MG63 (cell line): ENCODE data around the gene KIF24. TPM values are rescaled to one million over a fixed set of nuclear protein-coding genes. Genes with fewer than 3 reads are reported as not detected.
A peak's percentile ranks its signal among the peaks of the same experiment; 100 is the strongest.
"Not testable (repeated sequence)": the region's sequence is repeated elsewhere in the genome, so short reads cannot be mapped to it uniquely, and the experiment has no call there.

ENCODE experiments used
- DNase-seq: peaks from one replicate; pipeline ENCODE4 v3.0.0-alpha.2; 2020
- H3K27me3 ChIP-seq: fragments of 250-450 bp; sonication (Bioruptor Pico); 2 replicates; pipeline ENCODE4 v1.5.1; 2020; ENCODE audit warnings: mild to moderate bottlenecking, moderate library complexity
- H3K36me3 ChIP-seq: fragments of 250-450 bp; sonication (Bioruptor Pico); 2 replicates; pipeline ENCODE4 v1.5.1; 2020; ENCODE audit warnings: mild to moderate bottlenecking, moderate library complexity
- H3K4me3 ChIP-seq: fragments of 250-450 bp; sonication (Bioruptor Pico); 2 replicates; pipeline ENCODE4 v1.5.1; 2020; ENCODE audit warnings: mild to moderate bottlenecking, moderate library complexity
- H3K9me3 ChIP-seq: fragments of 250-450 bp; sonication (Bioruptor Pico); 2 replicates; pipeline ENCODE4 v1.5.1; 2020; ENCODE audit warnings: mild to moderate bottlenecking, moderate library complexity
- total RNA-seq: library from RNA; depleted of rRNA; stranded (reverse); fragments of >200 nt; shearing (Covaris generic); gene quantifications from 2 replicates; pipeline ENCODE4 v1.2.3, GENCODE V29; 2014; ENCODE audit warnings: low replicate concordance

Gene KIF24
- total RNA-seq, 1 experiment from 2014 or later = 1.7 TPM

DNA sequence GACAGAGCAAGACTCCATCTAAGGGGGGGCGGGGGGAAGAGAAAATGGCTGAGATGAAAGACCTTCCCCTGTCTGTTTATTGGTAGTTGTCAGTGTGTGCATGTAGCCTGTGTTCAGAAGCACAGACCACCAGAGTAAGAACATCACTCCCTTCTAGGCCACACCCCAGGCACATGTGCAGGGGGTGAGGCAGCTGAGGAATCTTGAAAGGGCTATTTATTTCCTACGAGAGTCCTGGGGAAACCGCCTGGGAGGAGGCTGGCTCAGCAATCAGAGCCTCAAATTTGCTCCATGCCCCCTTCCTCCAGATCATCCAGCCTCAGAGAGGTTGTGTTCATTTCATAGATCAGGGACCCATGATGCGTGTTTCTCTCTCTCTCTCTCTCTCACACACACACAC, 40.6 kb upstream of the KIF24 start:
- Histone ChIP-seq H3K27me3 (no peaks in the 10 kb centered on the region), H3K9me3 (no peaks in the 10 kb centered on the region), H3K4me3 (no peak overlapping the region), H3K36me3 (no peaks in the 10 kb centered on the region)
- DNase-seq = no peak

DNA sequence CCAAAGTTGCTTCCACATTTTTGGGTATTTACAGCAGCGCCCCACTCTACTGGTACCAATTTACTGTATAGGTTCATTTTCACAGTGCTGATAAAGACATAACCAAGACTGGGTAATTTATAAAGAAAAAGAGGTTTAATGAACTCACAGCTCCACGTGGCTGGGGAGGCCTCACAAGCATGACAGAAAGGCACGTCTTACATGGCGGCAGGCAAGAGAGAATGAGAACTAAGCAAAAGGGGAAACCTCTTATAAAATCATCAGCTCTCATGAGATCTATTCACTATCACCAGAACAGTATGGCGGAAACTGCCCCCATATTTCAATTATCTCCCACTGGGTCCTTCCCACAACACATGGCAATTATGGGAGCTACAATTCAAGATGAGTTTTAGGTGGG, 39.7 kb upstream of the KIF24 start:
- not testable (repeated sequence) for H3K9me3 ChIP-seq, H3K27me3 ChIP-seq, H3K36me3 ChIP-seq, H3K4me3 ChIP-seq, DNase-seq

DNA sequence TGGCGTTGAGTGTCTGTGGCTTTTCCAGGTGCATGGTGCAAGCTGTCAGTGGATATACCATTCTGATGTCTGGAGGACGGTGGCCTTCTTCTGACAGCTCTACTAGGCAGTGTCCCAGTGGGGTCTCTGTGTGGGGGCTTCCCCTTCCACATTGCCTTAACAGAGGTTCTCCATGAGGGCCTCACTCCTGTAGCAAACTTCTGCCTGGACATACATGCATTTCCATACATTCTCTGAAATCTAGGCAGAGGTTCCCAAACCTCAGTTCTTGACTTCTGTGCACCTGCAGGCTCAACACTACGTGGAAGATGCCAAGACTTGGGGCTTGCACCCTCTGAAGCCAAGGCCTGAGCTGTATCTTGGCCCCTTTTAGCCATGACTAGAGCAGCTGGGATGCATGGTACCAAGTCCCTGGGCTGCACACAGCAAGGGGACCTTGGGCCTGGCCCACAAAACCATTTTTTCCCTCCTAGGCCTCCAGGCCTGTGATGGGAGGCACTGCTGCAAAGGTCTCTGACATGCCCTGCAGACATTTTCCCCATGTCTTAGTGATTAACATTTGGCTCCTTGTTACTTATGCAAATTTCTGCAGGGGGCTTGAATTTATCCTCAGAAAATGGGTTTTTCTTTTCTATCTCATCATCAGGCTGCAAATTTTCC, 38.8 kb upstream of the KIF24 start:
- not testable (repeated sequence) for H3K27me3 ChIP-seq, DNase-seq, H3K9me3 ChIP-seq, H3K4me3 ChIP-seq, H3K36me3 ChIP-seq

DNA sequence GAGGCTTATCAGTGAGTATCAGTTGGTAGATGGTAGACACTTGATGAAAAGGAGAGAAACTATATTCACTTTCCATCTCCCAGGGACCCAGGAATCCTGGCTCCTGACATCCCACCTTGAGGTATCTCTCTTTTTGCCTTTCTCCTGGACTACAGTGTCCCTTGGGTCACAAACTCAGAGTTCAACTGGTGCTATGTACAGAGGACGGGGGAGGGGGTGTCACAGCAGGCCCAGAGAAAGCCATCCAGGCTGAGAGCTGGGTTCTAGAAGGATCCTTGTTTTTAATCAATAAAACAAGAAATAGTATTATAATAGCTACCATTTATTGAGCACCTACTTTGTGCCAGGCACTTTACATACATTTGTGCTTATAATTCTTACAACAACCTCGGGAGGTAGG, 37.3 kb upstream of the KIF24 start:
- no peaks in the 10 kb centered on the region for H3K36me3 ChIP-seq
- H3K9me3 ChIP-seq = no peaks in the 10 kb centered on the region
- H3K4me3 ChIP-seq = no peak overlapping the region
- no peak for DNase-seq
- H3K27me3 ChIP-seq = no peaks in the 10 kb centered on the region

DNA sequence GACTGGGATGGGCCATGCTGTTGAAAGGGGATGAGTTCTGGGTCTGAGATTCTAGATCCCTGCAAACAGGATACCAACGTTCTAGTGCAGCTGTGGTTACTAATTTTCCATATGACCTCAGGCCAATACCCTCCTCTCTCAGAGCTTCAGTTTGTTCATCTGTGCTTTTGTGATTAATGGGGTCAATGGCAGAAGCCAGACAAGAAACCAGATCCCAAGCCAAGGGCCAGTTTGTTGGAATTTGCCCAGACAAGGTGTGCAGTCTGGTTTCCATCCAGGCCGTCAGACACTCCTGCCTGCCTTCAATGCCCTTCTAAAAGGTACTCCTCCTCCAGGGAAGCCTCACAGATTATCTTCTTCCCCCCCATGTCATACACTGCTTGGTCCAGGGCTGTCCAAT, 36.2 kb upstream of the KIF24 start:
- Histone ChIP-seq H3K4me3 (no peak overlapping the region), H3K36me3 (no peaks in the 10 kb centered on the region), H3K9me3 (no peaks in the 10 kb centered on the region), H3K27me3 (no peaks in the 10 kb centered on the region)
- DNase-seq = no peak

DNA sequence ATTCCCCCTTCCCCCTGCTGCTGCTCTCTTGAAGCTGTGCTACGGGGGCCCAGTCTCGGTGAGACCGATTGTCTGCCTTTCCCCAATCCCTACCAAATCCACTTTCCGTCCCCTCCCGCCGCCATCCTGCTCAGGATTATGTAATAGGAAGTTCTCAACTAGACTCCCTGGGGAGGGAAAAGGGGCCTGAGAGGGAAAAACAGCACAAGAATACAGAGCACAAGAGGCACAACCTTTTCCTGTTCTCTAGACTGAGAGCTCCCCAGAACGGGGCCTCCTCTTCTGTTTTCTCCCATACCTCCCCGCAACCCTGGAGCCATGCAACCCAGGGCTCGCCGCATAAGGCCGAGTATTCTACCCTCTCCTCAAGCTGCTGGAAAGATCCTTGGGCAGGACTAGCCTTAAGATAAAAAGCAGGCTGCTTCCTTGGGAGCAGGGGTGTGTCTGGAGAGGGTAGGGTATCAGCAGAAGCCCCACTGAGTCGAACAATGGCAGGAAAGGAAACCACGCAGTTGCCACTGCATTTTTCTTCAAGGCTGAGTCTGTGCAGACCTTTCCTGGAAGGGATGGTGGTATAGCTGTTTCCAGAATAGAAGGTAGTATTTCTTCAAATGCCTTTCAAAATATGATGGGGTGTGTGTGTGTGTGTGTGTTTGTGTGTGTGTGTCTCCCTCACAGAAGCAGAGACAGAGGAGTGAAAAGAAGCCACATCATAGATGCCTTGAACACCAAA, 34.7 kb upstream of the KIF24 start:
- no peak for DNase-seq
- no peak overlapping the region for H3K4me3 ChIP-seq
- H3K9me3 ChIP-seq = no peaks in the 10 kb centered on the region
- no peaks in the 10 kb centered on the region for H3K36me3 ChIP-seq
- H3K27me3 ChIP-seq = no peaks in the 10 kb centered on the region

DNA sequence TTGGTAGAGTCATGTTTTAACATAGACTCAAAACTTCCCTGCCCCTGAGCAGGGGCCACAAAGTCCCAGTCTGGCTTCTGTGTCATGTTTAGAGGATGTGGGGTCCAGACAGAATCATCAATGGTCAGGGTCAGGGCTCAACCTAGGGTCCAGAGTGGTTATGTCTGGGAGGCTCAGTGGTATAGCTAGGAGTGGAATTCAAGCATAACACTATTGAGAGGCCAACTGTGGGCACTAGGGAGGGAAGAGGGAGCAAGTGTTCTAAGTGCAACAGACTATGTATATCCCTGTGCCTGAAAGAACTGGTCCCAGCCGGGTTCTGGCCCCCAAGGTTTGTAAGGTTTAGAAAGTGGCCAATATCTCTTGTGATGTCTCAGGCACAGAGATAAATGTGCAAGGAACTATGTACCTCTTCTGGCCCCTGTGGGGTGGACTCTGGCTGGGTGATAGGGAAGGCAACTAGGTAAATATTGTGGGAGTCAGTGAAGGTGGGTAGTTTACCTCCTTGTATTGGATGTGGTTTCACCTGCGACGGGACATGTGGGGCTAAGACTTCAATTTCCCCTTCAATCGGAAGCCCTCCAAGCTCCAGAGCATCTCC, 33.6 kb upstream of the KIF24 start:
- Histone ChIP-seq H3K4me3 (no peak overlapping the region), H3K9me3 (no peaks in the 10 kb centered on the region), H3K36me3 (no peaks in the 10 kb centered on the region), H3K27me3 (no peaks in the 10 kb centered on the region)
- no peak for DNase-seq

DNA sequence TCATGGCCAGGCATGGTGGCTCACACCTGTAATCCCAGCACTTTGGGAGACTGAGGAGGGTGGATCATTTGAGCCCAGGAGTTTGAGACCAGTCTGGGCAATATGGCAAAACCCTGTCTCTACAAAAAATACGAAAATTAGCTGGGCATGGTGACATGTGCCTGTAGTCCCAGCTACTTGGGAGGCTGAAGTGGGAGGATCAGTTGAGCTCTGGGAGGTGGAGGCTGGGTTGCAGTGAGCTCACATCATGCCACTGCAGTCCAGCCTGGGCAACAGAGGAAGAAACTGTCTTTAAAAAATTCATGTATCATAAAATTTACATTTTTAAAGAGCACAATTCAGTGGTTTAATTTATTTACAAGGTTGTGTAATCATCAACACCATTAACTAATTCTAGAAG, 23.9 kb upstream of the KIF24 start:
- not testable (repeated sequence) for DNase-seq, H3K27me3 ChIP-seq, H3K4me3 ChIP-seq, H3K36me3 ChIP-seq, H3K9me3 ChIP-seq

DNA sequence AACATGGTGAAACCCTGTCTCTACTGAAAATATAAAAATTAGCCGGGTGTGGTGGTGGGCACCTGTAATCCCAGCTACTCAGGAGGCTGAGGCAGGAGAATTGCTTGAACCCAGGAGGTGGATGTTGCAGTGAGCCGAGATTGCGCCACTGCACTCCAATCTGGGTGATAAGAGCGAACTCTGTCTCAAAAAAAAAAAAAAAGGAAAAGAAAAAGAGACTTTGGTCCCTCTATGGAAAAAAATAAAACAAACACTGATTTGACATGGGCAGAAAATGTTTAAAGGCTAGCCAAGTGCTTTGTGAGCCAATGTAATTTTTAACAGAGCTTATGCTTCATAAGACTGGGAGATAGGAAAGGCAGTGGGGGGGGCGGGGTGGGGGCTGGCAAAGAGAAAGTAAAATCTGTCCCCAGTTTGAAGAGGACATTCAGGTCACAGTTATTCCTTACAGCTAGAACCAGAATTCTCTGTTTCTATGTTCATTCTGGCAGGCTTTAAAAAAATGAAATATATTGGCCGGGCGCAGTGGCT, 23.1 kb upstream of the KIF24 start:
- H3K27me3 ChIP-seq = not testable (repeated sequence)

DNA sequence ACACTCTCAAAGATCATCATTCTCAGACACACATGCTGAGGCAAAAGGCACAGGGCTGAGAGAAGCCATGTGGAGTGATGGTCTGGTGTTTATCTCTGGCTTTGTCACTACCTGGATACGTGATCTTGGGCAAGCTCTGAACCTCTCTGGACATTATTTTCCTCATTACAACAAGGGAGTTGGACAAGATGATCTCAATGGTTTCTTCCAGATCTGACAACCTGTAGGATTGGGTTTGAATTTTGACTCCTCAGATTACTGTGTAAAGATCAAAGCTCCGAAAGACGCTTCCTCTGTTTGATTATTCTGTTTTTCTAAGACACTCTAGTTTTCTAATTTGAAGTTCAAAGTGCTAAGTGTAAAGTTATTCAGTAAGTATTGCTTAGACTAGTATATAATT, 20.3 kb upstream of the KIF24 start:
- Histone ChIP-seq H3K27me3 (no peaks in the 10 kb centered on the region), H3K36me3 (no peaks in the 10 kb centered on the region), H3K4me3 (no peak overlapping the region), H3K9me3 (no peaks in the 10 kb centered on the region)
- DNase-seq = no peak

More for the DNA sequence above, 23.1 kb upstream of the KIF24 start:
- H3K4me3 ChIP-seq, H3K36me3 ChIP-seq, DNase-seq, H3K9me3 ChIP-seq: not testable (repeated sequence)

DNA sequence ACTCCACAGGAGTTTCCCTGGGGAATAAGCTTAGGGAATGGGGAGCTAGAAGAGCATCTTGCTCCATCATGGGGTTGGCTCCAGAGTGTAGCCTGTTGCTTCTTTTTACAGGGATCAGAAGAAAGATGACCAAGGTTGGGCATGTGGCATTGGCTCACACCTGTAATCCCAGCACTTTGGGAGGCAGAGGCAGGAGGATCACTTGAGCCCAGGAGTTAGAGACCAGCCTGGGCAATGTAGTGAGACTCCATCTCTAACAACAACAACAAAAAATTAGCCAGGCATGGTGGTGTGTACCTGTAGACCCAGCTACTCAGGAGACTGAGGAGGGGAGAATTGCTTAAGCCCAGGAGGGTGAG, 18.7 kb upstream of the KIF24 start:
- Histone ChIP-seq H3K27me3 (no peaks in the 10 kb centered on the region), H3K4me3 (no peak overlapping the region), H3K9me3 (no peaks in the 10 kb centered on the region), H3K36me3 (no peaks in the 10 kb centered on the region; the same call in 1 of the 2 replicates)
- no peak for DNase-seq

DNA sequence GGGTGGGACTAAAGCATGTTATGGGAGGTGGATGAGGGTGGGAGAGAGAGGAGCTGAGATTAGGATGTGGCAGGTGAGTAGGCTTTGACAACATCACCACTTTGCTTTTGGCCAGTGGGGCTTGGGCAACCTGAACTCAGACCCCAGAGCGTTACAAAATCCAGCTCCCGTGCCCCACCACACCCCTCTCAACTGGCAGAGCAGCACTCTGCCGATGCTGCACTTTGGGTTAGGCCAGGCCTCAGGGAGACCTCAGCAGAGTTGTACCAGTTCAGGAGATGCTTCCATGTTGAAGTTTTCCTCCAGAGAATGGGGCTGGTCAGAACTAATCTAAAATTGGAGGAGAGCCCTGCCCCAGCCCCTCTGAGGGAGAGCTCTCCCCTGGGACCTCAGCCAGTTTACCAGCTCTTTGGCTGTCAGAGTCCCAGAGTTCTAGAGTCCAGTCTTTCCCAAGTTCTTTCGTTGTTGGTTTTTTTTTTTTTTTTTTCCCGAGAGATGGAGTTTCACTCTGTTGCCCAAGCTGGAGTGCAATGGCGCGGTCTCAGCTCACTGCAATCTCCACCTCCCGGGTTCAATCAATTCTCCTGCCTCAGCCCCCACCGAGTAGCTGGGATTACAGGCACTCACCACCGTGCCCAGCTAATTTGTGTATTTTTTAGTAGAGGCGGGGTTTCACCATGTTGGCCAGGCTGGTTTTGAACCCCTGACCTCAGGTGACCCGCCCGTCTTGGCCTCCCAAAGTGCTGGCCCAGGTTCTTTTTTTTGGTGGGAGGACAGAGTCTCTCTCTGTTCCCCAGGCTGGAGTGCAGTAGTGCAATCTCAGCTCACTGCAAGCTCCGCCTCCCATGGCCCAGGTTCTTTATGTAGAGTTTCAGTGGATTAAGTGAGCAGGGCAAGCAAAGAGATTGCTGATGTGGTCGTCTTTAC, 18.1 kb upstream of the KIF24 start:
- no peak for DNase-seq
- H3K4me3 ChIP-seq = no peak overlapping the region
- H3K9me3 ChIP-seq = no peaks in the 10 kb centered on the region
- H3K27me3 ChIP-seq = no peaks in the 10 kb centered on the region
- no peaks in the 10 kb centered on the region; the same call in 1 of the 2 replicates for H3K36me3 ChIP-seq

DNA sequence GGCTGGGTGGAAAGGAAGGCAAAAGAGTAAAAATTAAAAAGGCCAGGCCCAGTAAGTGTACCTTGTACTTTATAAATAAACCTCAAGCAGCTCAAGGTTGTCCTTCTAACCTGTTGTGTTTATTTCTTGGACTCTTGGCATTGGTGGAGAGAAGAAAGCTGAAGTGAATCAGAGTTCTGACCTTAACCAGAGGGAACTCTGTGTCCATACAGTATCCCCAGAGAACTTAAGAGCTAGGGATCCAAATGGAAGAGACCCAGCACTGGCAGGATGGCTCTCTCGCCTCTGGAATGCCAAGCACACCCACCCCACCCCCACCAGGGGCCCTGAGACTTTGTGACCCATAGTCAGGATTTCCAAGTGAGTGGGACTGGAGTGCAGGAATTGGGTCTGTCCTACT, 14.5 kb upstream of the KIF24 start:
- no peak overlapping the region for H3K4me3 ChIP-seq
- no peaks in the 10 kb centered on the region for H3K9me3 ChIP-seq
- no peaks in the 10 kb centered on the region; the same call in 1 of the 2 replicates for H3K36me3 ChIP-seq
- no peak for DNase-seq
- H3K27me3 ChIP-seq = no peaks in the 10 kb centered on the region

DNA sequence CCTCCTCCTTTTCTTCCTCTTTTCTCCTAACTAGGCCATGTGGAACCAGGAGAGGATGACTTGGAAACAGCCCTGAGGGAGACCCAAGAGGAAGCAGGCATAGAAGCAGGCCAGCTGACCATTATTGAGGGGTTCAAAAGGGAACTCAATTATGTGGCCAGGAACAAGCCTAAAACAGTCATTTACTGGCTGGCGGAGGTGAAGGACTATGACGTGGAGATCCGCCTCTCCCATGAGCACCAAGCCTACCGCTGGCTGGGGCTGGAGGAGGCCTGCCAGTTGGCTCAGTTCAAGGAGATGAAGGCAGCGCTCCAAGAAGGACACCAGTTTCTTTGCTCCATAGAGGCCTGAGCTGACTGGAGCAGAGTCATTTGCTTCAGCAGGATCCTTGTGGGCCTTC, 14.0 kb upstream of the KIF24 start:
- no peaks in the 10 kb centered on the region for H3K9me3 ChIP-seq
- no peaks in the 10 kb centered on the region; the same call in 1 of the 2 replicates for H3K36me3 ChIP-seq
- H3K27me3 ChIP-seq = no peaks in the 10 kb centered on the region
- no peak overlapping the region for H3K4me3 ChIP-seq
- no peak for DNase-seq

DNA sequence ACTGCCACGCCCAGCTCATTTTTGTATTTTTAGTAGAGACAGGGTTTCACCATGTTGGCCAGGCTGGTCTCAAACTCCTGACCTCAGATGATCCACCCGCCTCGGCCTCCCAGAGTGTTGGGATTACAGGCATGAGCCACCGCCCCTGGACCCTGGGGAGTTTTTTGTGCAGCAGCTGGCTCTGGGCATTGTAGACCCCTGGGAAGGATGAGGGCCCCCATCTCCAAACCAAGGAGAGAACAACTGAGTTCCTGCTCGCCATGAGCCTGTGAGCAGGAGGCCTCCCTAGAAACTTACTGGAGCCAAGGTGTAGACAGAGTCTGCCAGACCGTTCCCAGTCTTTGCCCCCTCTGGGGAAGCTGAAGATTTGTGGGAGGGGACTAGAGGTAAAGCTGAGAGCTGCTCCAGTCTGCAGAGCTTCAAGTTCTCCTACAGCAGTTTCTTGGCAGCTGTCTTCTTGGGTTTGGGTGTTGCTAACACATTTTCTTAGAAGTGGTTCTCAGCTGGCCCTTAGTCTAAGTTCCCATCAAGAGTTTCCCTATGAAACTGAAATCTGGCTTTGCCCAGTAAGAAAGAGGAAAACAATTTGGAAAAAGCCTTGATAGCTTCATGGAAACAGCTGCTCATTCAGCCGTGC, 12.7 kb upstream of the KIF24 start:
- Histone ChIP-seq H3K4me3 (no peak overlapping the region), H3K36me3 (no peaks in the 10 kb centered on the region; the same call in 1 of the 2 replicates), H3K27me3 (no peaks in the 10 kb centered on the region), H3K9me3 (no peaks in the 10 kb centered on the region)
- DNase-seq = no peak

DNA sequence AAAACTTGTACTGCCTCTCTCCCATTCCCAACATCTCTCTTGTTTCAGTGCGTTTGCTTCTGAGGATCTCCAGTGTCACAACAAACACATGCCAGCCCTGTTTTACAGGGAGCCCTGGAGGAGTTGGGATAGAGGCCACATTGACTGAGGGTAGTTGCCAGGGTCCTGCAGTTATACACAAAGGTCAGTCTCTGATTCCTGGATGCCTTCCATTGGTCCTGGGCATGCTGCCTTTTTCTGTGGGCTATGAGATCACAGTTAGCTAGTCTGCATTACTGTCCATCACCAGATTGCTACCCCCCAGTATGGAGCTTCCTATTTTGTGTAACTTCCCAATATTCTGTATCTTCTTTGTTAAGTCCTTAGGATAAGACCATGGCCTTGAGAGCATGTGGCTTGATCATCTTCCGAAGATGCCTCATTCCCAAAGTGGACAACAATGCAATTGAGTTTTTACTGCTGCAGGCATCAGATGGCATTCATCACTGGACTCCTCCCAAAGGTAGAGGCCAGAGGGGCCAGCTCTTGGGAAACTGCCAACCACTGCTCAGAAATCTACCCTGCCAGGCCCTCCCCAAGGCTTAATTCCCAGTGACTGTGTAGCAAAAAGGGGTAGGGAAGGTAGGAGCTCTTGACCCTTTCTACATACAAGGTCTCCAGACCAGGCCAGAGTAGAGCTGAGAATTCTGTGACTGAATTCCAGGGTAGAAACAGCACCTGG, 9.8 kb upstream of the KIF24 start:
- H3K36me3 ChIP-seq = no peaks in the 10 kb centered on the region; the same call in 1 of the 2 replicates
- no peaks in the 10 kb centered on the region for H3K9me3 ChIP-seq
- no peaks in the 10 kb centered on the region for H3K27me3 ChIP-seq
- no peak overlapping the region for H3K4me3 ChIP-seq
- DNase-seq = peak; percentile 41
